Non-pigmented ciliary epithelial cell (primary cell): Measurements from ENCODE around the gene LILRB3.
"Not testable (repeated sequence)": the region's sequence is repeated elsewhere in the genome, so short reads cannot be mapped to it uniquely, and the experiment has no call there.

Experiments
- DNase-seq: peaks from one replicate; pipeline ENCODE4 v3.0.0-alpha.2; 2010; ENCODE audit warnings: low read depth

Gene LILRB3

GRCh38 chr19:54242234-54242633, 19.4 kb upstream of the LILRB3 start:
- DNase-seq, result not testable (repeated sequence)

- DNase-seq, result not testable (repeated sequence)
These were observed 17.8 kb upstream of the LILRB3 start for GRCh38 chr19:54240372-54241336.

- not testable (repeated sequence) for DNase-seq
These were observed 16.9 kb upstream of the LILRB3 start for GRCh38 chr19:54239491-54240371.

- no peak for DNase-seq
These were observed 11.1 kb upstream of the LILRB3 start for GRCh38 chr19:54233941-54234340.

GRCh38 chr19:54231077-54231931, 8.5 kb upstream of the LILRB3 start:
- no peak for DNase-seq

- no peak for DNase-seq
These were observed 7.2 kb upstream of the LILRB3 start for GRCh38 chr19:54230031-54230430.

GRCh38 chr19:54229146-54229545, 6.3 kb upstream of the LILRB3 start:
- no peak for DNase-seq

GRCh38 chr19:54224619-54225018, 1.8 kb upstream of the LILRB3 start:
- DNase-seq, result not testable (repeated sequence)

- not testable (repeated sequence) for DNase-seq
These were observed 1.1 kb upstream of the LILRB3 start for GRCh38 chr19:54223937-54224281.

- DNase-seq, result not testable (repeated sequence)
These were observed 600 bp upstream of the LILRB3 start for GRCh38 chr19:54223277-54223936.

- not testable (repeated sequence) for DNase-seq
These were observed 860 bp downstream of the LILRB3 start for GRCh38 chr19:54221947-54222346.

- DNase-seq, result not testable (repeated sequence)
These were observed 3.1 kb downstream of the LILRB3 start for GRCh38 chr19:54219702-54220101.

GRCh38 chr19:54218960-54219661, 3.7 kb downstream of the LILRB3 start:
- no peak for DNase-seq

GRCh38 chr19:54218259-54218658, 4.5 kb downstream of the LILRB3 start:
- no peak for DNase-seq

GRCh38 chr19:54217517-54218247, 5.1 kb downstream of the LILRB3 start:
- not testable (repeated sequence) for DNase-seq

GRCh38 chr19:54216869-54217268, 5.9 kb downstream of the LILRB3 start:
- no peak for DNase-seq

- DNase-seq, result not testable (repeated sequence)
These were observed 8.1 kb downstream of the LILRB3 start for GRCh38 chr19:54214734-54215133.

- DNase-seq, result not testable (repeated sequence)
These were observed 8.6 kb downstream of the LILRB3 start for GRCh38 chr19:54214217-54214616.

GRCh38 chr19:54211235-54211634, 11.6 kb downstream of the LILRB3 start:
- no peak for DNase-seq
